ENCODE data around the gene CYTL1. TPM values are rescaled to one million over a fixed set of nuclear protein-coding genes. Genes with fewer than 3 reads are reported as not detected.

The CYTL1 gene
- total and polyA plus RNA-seq, 2 of the 4 experiments (the other 2 are of a cell fraction), result 1.3 to 7.4 TPM

DNA sequence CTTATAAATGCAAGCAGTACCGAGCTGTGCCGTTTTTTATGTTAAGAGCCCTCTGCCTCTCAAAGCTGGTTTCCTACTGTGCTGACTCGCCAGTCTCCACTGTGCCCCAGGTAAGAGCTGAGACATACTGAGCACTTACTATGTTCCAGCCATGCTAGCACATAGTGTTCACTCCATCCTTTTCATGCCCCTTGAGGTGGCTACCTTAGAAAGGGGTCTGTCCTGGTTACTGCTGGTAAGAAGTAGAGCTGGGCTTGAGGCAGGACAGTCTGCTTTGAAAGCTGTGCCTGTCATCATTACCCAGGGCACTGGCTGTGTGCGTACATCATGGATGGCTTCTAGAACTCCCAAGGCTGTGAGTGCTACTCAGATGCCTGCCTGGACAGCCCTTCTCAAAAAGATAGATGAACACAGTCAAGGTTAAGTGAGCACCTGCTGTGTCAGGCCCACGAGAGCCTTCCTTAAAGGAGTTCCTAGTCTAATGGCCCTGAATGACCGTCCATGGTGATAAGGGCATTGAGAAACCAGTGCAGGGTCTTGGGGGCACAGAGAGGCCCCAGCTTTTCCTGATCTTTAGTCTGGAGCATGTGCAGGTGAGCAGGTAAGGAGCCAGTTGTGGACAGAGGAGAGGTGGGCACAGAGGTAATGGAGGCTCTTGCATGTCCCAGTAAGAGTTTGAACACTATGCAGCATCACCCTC lies 33.6 kb upstream of the CYTL1 start:
- TF ChIP-seq POLR2A (IDR thresholded peaks at IDR 0.05; ENCODE audit: low read depth, low read length) (no peak), FOS (IDR thresholded peaks at IDR 0.05; ENCODE audit: low read depth, low read length) (no peak), MAFK (IDR thresholded peaks at IDR 0.05; ENCODE audit: low read depth, low read length) (no peak), SMC3 (IDR thresholded peaks at IDR 0.05; ENCODE audit: low read depth, low read length) (no peak), CEBPB (IDR thresholded peaks at IDR 0.05; ENCODE audit: low read depth, low read length) (no peak)
- TF ChIP-seq, protein P1, sequence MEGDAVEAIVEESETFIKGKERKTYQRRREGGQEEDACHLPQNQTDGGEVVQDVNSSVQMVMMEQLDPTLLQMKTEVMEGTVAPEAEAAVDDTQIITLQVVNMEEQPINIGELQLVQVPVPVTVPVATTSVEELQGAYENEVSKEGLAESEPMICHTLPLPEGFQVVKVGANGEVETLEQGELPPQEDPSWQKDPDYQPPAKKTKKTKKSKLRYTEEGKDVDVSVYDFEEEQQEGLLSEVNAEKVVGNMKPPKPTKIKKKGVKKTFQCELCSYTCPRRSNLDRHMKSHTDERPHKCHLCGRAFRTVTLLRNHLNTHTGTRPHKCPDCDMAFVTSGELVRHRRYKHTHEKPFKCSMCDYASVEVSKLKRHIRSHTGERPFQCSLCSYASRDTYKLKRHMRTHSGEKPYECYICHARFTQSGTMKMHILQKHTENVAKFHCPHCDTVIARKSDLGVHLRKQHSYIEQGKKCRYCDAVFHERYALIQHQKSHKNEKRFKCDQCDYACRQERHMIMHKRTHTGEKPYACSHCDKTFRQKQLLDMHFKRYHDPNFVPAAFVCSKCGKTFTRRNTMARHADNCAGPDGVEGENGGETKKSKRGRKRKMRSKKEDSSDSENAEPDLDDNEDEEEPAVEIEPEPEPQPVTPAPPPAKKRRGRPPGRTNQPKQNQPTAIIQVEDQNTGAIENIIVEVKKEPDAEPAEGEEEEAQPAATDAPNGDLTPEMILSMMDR (conservative IDR thresholded peaks at IDR 0.05; ENCODE audit: low read depth, low read length), result no peak
- Histone ChIP-seq H4K8ac (ENCODE audit: low read depth in 2 of 2, low read length in 2 of 2) (no peak overlapping the region; a peak in 1 of 4 replicates), H3K36me3 (ENCODE audit: control insufficient read depth, insufficient read depth, low read length) (no peaks in the 10 kb centered on the region), H4K5ac (ENCODE audit: low read depth, low read length) (no peak overlapping the region), H3K79me1 (ENCODE audit: low read depth in 1 of 2, low read length in 2 of 2) (peaks cover 0 to 24% of the 10 kb centered on the region in 2 experiments; a peak in 3 of 4 replicates), H2BK20ac (ENCODE audit: low read depth, low read length) (0 out of 2 replicates have a peak overlapping the region, but pooled peaks have one; percentile 5), H2AFZ (replicated peaks; ENCODE audit: low read length, poor library complexity) (peak overlapping the region; percentile 45), H3K56ac (ENCODE audit: extremely low read depth, insufficient read depth, low read length) (no peak overlapping the region), H3K4me1 (ENCODE audit: control insufficient read depth, insufficient read depth, low read length) (peaks cover 2% of the 10 kb centered on the region; the same call in 1 of the 2 replicates), H3K4me3 (ENCODE audit: insufficient read depth, low read depth, low read length) (peak overlapping the region; percentile 53; the same call in 1 of the 2 replicates), H2AK5ac (ENCODE audit: low read depth, low read length) (peak overlapping the region; percentile 12; the same call in 1 of the 2 replicates), H2BK15ac (ENCODE audit: low read depth, low read length) (no peak overlapping the region), H3K27me3 (ENCODE audit: control insufficient read depth, insufficient read depth, low read length) (no peaks in the 10 kb centered on the region), H3K18ac (ENCODE audit: low read depth, low read length) (no peak overlapping the region), H2BK5ac (ENCODE audit: low read depth, low read length, poor library complexity, severe bottlenecking) (no peak overlapping the region), H2BK120ac (ENCODE audit: low read depth, low read length) (no peak overlapping the region), H3K4ac (ENCODE audit: low read depth, low read length) (peak overlapping the region; percentile 24; the same call in 1 of the 2 replicates), H4K91ac (ENCODE audit: insufficient read depth, low read depth, low read length) (no peak overlapping the region), H3K27ac (ENCODE audit: insufficient read depth, low read length) (no peak overlapping the region), H4K20me1 (ENCODE audit: insufficient read depth, low read length) (peaks cover 3% of the 10 kb centered on the region; the same call in 1 of the 2 replicates), H3K4me2 (ENCODE audit: low read depth, low read length) (peak overlapping the region; percentile 88), H3K9me3 (ENCODE audit: control insufficient read depth, insufficient read depth, low read length) (no peaks in the 10 kb centered on the region), H3K9ac (ENCODE audit: low read depth, low read length) (no peak overlapping the region), H3K23ac (ENCODE audit: low read depth, low read length) (no peak overlapping the region), H2AK9ac (replicated peaks; ENCODE audit: low read depth, low read length, poor library complexity) (no peak overlapping the region), H3K9me1 (ENCODE audit: insufficient read depth, low read length) (no peaks in the 10 kb centered on the region; the same call in 1 of the 2 replicates), H3K14ac (replicated peaks; ENCODE audit: low read depth, low read length) (no peak overlapping the region)
- BruUV-seq (replicated peaks), result no TSS peak
- ChIA-PET POLR2A (ENCODE audit: unreplicated experiment) (no interaction called here), CTCF (interaction anchor here (0.7 kb wide), 1 partner anchor 9 kb away, joined by 3 read pairs; no protein-coding TSS in a partner anchor)
- ATAC-seq (ENCODE audit: low read depth), result no peak
- intact Hi-C loops (cut with micrococcal nuclease) (loop anchor here (5.0 to 10.0 kb wide), 6 partner anchors 192 to 759 kb away; partner anchors contain the start of gene EVC2), in situ Hi-C loops (cut with MboI; ENCODE audit: low sequenced_read_pairs) (no loop called here), dilution Hi-C loops (cut with HindIII; ENCODE audit: low sequenced_read_pairs, unreplicated experiment) (no loop called here)
- WGBS, 2 experiments (ENCODE audit: extremely low coverage in 2 of 2, insufficient read length in 1 of 2), result 60% methylated on average over 3 of the region's 6 CpGs; no CpG with 5 or more reads in 1 of the 2 experiments
- DNase-seq, result no peak
